Activated T-cell treated with anti-CD3 and anti-CD28 coated beads for 4 hours (primary cell): Measurements from ENCODE around the gene ZNF385D.
"Not testable (repeated sequence)": the region's sequence is repeated elsewhere in the genome, so short reads cannot be mapped to it uniquely, and the experiment has no call there.

Source experiments
- DNase-seq: peaks from one replicate; pipeline ENCODE4 v3.0.0-alpha.2; 2020

The ZNF385D gene

DNA sequence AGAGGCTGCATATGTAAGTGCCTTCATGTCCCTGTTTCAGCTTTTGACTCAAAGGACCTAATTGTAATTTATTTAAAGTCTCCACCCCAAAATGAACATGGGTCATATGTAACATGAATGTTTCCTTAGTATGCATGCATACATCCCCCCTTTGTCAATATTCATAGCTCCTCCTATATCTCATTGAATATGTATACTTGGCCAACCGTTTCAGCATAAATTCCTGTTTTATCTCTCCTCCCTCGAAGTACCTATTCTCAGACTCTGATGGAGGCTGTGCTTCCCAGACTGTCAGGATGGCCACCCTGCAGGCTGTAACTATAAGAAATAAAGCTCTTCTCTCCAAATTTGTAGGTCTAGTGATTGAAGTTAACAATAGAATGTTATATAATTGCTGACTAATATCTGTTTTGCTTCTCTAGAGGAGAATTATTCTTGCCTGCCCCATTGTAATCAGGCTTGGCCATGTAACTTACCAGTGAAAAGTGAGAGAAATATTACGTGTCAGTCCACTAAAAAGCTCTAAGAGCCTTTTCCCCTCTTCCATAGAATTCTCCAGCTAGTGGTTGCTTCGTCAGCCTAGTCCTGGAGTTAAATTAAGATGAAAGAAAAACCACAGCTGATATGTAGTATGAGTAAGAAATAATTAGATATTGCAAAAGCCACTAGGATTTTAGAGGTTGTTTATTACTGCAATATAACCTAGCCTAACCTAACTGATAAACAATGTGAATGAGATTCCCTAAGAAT, 245.1 kb downstream of the ZNF385D start:
- DNase-seq = no peak

- no peak for DNase-seq
These were observed 248.4 kb downstream of the ZNF385D start for GRCh38 chr3:21502656-21503055.

DNA sequence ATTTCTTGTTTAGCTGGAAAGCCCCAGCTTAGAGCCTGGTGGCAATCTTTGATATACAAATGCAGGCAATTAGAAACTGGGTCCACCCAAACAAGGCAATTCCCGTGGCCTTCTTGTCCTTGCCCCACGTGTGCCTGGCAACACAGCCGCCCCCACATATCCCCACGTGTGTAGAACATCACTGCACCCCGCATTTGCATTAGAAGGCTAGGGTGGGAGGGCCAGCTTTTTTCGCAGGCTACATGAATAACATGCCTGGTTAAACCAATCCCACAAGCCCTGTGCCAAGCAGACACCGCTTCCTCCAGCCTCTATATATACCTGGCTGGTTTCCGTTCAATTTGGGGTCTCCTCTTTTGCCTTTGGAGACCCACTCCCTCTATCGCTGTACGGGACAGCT, 250.2 kb downstream of the ZNF385D start:
- no peak for DNase-seq

- DNase-seq = not testable (repeated sequence)
These were observed 260.3 kb downstream of the ZNF385D start for GRCh38 chr3:21490671-21491070.

DNA sequence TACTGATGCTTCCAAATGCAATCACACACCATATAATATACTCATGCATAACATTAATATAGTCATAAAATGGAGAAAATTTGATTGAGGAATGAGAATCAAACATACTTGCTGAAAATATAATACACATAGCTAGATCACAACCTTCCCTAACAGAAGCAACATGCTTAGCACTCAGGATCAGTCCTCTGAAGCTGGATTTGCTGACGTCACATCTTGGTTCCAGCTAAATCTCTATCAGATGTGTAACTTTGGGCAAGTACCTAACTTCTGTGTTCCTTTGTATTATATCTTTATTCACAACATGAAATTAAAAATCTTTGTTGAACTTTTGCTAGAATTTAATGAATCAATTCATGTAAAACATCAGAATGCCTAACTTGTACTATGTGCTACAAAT, 263.5 kb downstream of the ZNF385D start:
- DNase-seq = no peak

GRCh38 chr3:21486024-21486935, 264.7 kb downstream of the ZNF385D start:
- DNase-seq = not testable (repeated sequence)

- DNase-seq = no peak
These were observed 266.2 kb downstream of the ZNF385D start for GRCh38 chr3:21484828-21485144.

DNA sequence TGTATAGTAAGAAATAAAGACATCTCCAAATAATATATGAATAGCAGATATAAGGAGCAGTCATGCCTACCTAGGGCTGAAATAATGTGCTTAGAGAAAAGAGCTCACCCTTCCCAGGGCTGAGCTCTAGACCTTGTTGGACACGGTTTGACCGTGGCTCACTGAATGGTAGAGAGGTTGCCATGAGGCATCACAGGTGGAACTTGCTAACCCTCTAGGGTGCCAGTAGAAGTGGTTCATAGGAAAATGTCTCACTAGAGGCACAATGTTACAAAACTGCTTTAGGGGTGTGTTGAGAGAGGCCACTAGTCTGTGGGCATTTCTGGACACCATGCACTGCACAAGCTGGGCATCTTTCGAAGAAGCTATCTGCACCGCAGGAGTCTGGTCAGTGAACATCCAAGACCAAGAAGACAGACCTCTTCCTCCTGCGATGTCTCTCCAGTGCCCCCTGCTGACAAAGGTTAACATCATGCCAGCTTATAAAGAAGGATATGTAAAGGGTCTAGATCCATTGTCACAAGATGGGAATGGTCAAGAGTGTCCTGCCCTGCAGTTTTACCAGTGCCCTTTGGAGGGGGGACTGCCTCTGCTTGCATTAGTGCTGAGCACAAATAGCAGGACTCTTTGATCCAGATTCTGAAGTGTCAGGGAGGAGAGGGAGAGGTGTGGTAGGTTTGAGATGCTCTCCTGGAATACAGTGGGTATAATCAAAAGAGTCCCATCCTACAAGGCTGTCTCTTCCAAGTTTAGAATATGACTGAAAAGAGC, 266.8 kb downstream of the ZNF385D start:
- DNase-seq = no peak

DNA sequence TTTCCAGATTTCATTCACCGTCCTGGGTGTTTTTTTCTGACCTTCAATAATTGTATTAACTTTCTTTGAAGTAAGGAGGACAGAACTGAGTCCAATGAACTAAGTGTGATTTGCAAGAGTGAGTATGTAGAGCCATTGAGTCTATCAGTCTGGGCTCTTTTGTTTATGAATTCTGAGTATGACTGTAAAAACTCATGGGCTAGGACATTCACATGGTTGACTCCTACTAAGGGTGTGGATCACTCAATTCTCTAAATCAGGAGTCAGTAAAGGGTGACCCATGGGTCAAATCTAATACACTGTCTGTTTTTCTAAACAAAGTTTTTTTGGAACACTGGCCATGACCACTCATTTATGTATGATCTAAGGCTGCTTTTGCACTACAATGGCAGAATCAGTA, 269.0 kb downstream of the ZNF385D start:
- DNase-seq = no peak

- no peak for DNase-seq
These were observed 273.3 kb downstream of the ZNF385D start for GRCh38 chr3:21477541-21478288.

DNA sequence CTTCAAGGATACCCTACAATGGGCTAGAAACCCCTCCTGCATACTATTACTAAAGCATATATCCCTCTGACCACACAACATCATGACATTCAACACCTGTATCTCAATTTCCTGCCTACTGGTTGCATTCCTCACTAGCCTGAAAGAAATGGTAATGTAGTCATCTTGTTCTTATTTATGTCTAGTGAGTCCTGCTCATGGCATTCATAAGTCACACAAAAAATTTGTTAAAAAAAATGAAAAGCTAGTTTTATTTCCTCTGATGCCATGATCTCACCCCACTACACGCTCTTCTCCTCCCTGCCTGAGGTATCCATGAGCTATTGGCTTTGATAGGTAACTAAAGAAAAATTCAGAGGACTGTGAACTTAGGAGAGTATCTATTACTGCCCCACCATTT, 284.5 kb downstream of the ZNF385D start:
- DNase-seq = no peak

GRCh38 chr3:21464746-21465145, 286.3 kb downstream of the ZNF385D start:
- DNase-seq = no peak

GRCh38 chr3:21463319-21463718, 287.7 kb downstream of the ZNF385D start:
- DNase-seq = no peak

DNA sequence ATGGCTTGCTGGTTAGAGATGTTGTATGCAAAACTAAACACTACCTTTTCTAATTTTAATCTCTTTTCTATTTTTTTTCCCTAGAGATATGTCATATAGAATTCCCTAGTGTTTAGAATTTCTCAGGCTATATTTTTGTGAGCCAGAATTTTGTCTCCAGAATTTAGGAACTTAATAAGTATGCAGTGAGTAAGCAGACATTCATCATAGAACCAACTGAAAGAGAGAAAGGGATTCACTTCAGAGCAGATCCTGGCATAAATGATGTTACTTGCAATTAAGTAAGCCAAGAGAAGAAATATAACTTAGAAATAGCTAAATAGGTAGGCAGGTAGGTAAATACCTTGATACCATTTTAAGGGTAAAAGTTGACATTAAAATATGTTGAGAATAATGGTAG, 288.9 kb downstream of the ZNF385D start:
- DNase-seq = no peak

GRCh38 chr3:21457084-21457483, 293.9 kb downstream of the ZNF385D start:
- no peak for DNase-seq

DNA sequence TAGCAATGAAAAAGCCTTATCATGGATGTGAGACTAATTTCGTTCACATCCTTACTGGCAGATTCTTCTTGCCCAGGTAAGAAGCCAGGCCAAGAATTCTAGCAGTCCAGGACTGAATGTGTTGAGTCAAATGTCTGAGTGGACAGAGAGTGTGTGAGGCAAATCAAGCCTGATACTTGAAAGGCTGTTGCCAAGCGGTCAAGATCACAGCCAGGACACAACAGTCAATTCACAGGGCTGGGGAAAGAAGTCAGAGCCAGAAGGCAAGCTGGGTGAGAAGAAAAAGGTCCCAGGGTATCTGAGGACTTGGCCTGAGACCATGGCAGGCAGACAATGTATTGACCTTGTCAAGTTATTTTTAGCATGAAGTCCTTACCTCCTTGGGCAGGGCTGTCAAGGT, 301.3 kb downstream of the ZNF385D start:
- no peak for DNase-seq

DNA sequence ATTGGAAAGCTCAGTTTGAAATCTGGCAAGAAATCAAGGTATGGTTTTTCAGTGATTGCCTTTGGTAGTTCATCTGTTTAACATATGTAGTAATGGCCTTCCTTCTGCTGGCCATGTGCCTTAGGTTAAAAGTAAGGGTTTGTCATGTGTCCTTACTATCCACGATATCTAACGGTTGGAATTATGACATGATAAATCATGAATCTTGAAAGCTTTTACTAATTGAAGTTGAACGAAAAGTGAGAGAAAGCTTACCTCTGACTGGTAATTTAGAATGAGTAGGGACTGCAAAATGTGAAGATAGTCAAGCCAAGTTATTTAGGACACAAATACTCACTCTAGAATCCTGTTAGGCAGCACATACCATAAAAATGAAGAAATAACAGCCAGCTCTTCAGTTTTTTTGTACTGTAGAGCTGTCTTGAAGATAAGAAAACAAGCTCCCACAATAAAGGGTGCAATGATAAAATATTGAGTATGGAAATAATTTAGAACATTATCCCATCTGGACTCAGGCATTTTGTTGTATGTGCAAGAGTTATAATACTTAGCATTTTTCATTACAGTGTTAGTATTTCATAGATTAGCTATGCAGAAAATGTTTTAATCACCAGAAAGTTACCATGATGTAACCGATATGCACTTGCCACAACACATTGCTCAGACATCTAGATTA, 303.4 kb downstream of the ZNF385D start:
- no peak for DNase-seq

GRCh38 chr3:21446945-21447475, 304.0 kb downstream of the ZNF385D start:
- no peak for DNase-seq

GRCh38 chr3:21446027-21446426, 305.0 kb downstream of the ZNF385D start:
- DNase-seq = no peak

GRCh38 chr3:21441821-21442220, 309.2 kb downstream of the ZNF385D start:
- DNase-seq = no peak

GRCh38 chr3:21436835-21437234, 314.2 kb downstream of the ZNF385D start:
- no peak for DNase-seq

DNA sequence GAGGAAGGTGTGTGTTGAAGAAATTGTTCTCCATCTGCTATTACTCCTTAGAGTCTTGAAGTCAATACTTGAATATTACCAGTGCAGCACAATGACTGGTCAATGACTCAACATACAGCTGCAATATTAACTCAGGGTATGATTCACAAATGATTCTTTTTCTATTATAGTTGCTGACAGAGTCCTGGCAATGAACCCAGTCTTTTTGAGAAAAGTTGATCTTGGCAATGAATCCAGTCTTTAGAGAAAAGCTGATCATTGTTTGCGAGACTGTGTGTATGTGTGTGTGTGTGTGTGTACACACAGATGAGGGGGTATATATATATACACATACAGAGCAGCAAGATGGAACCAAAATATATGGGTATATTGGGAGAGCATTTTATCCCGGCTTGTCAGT, 315.1 kb downstream of the ZNF385D start:
- no peak for DNase-seq
